NCI-H2196 treated with DMSO at 0.1 percent for 48 hours (cell line): ENCODE results near the gene ZC3HAV1.
"Not testable (repeated sequence)": the region's sequence is repeated elsewhere in the genome, so short reads cannot be mapped to it uniquely, and the experiment has no call there.

Experiments used
- DNase-seq: peaks from one replicate; lab custom pipeline; 2025; ENCODE audit not compliant: unreplicated experiment; lab: John Stamatoyannopoulos, UW

The ZC3HAV1 gene

DNA sequence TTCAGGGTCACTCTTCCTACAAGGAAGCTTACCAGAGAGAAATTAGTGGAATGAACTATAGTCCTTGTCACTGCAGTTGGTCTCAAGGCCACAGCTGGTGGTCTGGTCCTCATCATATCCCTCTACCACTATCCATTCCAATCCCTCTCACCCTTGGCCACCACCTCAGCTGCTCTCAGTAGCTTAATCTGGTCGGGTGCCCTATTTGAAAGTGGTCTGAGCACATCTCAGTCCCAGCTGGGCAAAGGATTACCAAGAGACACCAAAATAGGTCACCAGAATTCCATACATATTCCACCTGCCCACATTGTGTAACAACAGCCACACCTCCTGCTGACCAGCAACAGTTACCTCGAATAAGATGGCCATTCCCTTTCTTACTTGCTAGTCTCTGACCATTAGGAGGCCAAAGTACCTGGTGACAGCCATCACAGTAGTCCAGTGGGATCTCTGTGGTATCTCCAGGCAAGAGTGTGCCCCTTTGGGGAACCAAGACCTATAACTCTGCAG, 3.3 kb upstream of the ZC3HAV1 start:
- no peak for DNase-seq

DNA sequence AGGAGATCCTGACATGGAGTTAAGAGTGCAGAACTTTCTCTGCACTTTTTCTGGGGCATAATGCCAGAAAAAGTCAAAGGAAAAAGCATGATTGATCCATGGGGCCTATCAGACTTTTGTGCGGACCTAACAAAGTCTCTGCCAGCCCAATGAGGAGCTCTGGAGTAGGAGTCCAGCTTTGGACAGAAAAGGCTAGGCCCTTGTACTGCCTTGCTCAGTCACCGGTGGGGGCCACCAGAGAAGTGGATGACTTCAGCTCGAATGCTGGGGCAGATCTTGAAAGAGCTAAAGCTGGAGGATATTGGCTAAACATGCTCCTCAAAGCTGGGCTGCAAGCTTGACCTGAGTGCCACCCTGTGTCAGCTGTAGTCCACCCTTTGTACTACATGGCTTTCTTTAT, 2.8 kb upstream of the ZC3HAV1 start:
- no peak for DNase-seq

DNA sequence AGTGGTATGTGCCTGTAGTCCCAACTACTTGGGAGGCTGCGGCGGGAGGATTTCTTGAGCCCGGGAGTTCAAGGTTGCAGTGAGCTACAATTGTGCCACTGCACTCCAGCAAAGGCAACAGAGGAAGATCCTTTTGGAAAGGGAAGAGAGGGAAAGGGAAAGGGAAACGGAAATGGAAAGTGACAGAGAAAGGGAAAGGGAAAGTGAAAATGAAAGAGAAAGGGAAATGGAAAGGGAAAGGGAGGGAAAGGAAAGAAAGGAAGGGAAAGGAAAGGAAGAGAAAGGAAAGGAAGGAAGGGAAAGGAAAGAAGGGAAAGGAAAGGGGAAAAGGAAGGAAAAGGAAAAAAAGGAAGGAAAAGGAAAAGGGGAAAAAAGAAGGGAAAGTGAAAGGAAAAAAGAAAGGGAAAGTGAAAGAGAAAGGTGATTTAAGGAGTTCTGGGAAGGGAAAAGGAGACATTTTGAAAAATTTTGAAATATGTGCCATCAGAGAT, 2.3 kb upstream of the ZC3HAV1 start:
- no peak for DNase-seq

DNA sequence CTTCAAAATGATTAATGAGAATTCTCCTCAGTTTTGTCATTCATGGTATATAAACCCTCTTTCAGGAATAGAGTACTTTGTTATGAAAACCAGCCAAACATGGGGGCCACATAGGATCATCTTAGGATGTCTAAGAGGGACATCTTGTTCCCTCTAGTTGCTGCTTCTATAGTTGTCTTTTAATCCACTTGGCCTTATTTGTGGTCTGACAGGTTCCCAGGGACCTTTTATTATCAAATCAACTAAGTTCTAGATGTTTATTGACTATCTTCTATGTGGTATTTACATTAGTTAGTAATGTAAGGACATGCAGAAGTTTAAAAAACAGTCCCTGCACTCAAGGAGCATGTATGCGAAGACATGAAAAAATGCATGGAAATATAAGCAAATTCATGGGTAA, 1.6 kb upstream of the ZC3HAV1 start:
- DNase-seq = no peak

DNA sequence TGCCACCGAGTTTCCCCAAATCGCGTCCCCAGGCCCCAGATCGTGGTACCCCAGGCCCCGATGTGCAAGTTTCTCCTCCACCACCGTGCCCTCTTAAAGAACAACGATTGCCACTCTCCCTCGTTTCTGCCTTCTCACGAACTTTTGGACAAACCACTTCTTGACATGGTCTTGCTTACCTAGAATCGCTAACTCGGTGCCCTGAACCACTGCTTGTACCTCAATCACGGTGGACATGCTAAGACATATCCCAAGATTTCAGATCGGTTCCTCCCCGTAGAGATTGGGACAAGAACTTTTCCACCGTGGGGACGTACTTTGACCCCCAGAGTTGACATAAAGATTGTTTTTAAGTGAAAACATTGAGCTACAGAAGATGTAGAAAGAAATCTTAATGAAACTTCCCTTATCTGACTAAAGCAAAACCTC, 477 bp upstream of the ZC3HAV1 start:
- DNase-seq = no peak

DNA sequence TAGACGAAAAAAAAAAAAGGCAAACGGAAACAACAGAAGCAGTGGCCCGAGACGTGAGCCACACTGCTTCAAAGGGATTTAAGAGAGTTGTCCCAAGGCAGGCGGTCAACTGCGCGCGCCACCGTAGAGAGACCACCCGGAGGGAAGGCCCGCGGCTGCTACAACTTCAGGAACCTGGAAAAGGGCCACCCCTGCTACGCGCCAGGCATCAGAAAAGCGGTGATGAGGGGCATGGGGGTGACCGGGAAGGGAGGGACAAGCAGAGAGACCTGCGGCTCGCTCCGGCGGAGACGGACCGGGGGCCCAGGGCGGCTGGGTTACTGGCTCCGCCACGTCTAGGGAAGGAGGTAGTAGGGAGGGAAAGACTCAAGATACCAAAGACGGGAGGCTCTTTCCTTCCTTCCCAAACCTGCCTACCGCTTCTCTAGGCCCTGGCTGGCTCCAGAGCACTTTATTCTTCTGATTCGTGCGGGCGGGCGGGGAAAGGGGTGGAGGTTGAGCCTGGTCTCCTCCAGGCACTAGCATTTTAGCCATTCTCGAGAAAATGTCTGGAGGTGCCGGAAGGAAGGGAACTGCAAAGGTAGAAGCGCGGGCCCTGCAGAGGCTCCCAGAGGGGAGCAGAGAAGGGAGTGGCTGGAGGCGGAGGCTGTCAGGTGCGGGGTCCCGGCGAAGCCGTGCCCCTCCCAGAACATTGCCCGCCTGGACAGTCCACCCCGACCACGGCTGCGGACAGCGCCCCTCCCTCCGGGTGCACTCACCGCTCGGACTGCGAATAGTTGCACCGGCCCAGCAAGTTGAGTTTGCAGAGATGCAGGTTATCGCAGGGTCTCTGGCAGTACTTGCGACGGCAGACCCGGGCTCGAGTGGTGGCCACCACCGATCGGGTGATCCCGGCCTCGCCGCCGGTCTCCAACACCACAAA, 993 bp downstream of the ZC3HAV1 start:
- no peak for DNase-seq

DNA sequence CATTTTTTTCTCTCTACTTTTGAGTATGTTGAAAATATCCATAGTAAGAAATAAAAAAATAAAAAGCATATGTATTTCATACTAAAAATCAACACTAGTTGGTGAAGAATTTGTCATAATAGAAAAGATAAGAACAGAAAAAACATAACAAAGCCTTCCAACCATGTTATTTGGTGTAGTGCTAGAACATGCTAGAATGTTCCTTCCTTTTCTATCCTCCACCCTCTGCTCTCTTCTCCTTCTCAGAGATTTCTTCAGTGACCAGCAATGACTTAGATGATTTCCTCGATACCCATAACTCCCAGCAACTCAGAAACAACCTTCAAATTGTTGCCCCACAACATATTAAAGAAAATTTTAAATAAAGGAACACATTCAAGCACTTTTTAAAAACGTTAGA, 2.6 kb downstream of the ZC3HAV1 start:
- DNase-seq = no peak

DNA sequence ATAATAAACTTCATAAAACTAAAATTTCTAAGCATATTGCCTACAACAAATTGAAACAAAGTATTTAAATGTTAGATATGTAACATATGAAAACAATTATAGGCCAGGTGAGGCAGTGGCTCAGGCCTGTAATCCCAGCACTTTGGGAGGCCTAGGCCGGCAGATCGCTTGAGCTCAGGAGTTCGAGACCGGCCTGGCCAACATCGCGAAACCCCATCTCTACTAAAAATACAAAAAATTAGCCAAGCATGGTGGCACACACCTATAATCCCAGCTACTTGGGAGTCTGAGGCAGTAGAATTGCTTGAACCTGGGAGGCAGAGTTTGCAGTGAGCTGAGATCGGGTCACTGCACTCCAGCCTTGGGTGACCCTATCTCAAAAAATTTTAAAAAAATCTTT, 3.3 kb downstream of the ZC3HAV1 start:
- DNase-seq = not testable (repeated sequence)

DNA sequence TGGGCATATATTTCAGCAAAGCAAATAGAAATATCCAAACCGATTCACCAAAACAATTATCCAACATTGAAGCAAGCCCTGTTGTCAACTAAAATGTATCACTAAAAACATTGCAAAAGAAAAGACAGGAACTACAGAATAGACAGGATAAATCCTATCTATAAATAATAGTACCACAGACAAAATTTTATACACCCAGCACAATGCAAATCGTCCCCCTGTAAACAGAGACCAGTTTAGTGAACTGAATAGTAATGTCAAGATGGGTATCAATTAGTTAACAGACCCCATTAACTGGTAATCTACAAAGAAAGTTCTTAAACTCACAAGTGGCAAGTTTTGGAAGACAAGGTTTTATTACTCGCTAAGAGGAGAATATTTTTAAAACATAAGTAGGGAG, 4.0 kb downstream of the ZC3HAV1 start:
- no peak for DNase-seq

DNA sequence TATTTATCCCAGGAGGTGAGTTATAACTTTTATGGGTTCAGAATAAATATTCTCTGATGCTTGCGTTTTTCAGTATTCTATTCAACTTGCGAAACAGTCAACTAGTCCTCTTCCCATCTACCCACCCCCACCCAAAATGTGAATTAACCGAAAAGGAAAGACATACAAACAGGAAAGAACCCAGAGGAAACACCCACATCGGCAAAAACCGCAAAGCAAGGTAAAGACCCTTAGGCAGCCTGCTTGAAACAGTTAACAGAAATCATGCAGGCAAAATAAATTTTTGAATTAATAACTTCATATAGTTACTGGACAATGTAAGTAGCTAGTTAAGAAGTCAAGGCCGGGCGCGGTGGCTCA, 5.4 kb downstream of the ZC3HAV1 start:
- no peak for DNase-seq

DNA sequence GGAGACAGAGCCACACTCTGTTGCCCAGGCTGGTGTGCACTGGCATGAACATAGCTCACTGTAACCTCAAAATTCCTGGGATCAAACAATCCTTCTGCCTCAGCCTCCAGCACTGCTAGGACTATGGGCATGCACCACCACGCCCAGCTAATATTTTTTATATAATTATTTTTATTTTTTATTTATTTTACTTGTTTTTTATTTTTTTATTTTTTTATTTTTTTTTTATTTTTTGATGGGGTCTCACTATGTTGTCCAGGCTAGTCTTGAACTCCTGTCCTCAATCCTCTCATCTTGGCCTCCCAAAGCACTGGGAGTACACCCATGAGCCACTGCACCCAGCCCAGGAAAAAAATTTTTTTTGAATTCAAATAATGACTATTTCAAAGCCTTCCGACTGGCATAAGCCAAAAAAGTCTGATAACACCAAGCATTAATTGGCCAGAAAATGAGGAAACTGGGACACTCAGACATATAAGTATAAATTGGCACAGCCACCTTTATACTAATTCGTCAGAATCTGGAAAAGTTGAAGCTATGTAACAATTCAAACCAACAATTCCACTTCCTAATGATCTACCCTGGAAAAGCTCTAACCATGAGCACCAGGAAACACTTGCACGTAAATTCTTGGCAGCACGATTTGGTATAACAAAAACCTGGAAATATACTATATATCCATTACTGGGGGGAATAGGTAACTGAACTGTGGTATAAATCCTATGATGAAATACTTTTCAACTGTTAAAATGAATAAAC, 6.3 kb downstream of the ZC3HAV1 start:
- DNase-seq = no peak

DNA sequence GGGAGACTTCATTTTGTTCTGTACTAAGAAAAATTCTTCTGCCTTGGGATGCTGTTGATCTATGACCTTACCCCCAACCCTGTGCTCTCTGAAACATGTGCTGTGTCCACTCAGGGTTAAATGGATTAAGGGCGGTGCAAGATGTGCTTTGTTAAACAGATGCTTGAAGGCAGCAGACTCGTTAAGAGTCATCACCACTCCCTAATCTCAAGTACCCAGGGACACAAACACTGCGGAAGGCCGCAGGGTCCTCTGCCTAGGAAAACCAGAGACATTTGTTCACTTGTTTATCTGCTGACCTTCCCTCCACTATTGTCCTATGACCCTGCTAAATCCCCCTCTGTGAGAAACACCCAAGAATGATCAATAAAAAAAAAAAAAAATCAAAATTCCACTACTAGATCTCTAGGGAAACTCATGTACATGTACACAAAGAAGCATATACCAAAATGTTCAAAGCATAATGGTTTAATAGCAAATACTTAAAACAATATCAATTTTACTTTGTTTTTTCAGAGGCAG, 7.8 kb downstream of the ZC3HAV1 start:
- DNase-seq = not testable (repeated sequence)

DNA sequence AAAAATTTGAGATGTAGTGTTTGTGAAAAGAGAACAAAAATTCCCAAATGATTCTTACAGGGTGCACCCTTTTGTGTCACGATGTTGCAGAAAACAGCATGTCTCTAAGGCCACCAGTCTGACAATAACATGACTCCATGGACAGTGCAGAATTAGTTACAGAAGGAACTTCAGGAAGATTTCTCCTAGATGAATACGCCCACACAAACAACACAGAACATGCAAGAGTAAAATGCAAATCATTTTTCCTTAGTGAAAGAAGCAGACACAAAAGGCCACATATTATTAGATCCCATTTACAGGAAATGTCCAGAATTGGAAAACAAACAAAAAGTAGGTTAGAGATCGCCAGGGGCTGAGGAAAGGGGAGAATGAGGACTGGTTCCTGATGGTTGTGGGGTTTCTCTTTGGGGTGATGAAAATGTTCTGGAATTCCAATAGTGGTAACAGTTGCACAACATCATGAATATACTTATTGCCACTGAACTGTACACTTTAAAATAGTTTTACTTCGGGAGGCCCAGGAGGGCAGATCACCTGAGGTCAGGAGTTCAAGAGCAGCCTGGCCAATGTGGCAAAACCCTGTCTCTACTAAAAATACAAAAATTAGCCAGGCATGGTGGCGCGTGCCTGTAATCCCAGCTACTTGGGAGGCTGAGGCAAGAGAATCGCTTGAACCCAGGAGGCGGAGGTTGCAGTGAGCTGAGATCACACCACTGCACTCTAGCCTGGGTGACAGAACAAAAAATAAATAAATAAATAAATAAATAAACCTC, 10.2 kb downstream of the ZC3HAV1 start:
- no peak for DNase-seq

DNA sequence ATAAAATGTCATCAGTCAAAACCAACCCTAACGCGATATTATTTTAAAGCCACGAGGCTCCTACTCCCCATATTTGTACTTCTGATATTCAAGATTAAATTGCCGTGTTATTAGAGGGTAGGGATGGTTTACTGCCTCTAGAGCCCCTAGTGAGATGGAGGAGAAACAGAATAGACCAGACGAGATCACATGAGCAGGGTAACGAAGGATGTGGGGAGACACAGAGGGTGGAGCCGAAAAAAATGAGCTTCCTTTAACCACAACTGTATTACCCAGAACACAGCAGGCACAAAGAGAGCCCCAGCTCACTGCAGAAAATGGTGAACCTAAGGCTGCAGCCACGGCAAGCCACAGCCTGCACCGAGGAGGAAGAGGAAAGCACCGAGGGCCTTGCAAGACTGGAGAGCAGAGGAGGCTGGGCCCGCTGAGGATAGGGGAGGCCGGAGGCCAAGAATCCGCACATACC, 14.3 kb downstream of the ZC3HAV1 start:
- DNase-seq = no peak

DNA sequence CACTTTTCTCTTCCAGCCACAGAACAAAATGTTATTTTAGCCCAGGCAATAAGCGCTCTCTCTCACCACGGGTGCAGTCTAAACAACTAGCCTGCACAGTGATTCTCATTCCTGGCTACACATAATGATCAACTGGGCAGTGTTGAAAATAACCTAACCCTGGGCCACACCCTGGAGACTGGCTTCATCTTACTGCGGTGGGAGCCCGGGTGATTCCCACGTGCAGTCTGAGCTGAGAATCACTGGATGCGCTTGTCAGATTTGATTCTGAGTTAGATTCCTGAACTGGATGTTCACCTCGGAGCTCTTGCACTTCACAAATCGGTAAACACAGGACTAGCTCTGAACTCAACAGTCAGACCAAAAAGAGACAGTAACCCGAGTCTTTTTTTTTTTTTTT, 14.9 kb downstream of the ZC3HAV1 start:
- no peak for DNase-seq

DNA sequence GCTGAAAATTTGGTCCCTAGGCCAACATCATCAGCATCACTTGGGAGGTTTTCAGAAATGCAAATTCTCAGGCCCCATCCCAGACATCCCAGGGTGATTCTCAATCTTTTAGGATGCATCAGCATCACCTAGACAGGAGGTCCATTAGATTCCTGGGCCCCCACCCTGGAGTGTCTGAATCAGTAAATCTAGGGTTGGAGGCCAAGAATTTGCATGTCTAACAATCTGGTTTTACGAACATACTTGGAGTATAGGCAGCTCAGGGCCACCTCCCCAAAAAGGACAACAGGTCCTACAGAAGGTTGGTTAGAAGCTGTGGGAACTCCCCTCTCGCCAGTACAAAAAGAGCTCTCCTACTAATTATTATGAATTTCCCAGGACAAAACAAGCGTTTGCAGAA, 15.5 kb downstream of the ZC3HAV1 start:
- no peak for DNase-seq

DNA sequence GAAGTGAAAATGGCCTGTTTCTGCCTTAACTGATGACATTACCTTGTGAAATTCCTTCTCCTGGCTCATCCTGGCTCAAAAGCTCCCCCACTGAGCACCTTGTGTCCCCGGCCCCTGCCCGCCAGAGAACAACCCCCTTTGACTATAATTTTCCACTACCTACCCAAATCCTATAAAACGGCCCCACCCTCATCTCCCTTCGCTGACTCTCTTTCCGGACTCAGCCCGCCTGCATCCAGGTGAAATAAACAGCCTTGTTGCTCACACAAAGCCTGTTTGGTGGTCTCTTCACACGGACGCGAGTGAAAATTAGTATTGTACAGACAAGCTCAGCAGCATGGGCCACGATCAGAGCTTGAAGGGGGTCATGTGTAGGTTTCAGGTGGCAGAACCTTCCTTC, 16.0 kb downstream of the ZC3HAV1 start:
- not testable (repeated sequence) for DNase-seq

DNA sequence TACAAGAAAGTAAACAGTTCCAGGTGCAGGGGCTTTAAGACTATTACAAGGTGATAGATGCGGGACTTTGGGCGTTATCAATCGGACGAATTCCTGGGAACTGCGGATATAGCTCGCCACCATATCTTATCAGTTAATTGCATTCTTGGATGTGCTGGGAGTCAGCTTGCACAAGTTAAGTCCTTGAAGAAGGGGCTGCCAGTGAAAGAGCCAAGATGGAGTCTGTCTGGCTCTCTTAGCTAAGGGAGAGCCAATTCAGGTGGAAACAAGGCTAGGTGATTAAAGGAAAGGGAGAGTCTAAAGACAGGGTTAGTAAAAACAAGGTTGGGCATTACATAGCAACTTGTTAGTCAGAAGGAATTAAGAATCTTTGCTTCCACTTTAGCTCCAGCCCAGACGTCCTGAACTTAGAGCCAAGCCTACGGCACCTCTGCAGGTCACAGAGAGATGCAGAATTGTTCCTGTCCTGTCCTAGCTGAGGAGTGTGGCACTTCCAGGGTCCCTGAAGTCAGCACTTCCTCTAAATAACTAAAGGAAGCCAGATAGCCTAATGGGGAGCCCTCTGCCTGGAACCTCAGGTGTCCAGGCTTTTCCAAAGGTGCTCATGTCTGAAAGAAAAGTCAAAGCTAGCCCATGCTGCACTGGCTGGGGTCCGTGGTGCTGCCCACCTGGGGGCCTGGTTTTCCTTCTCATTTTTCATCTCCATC, 17.3 kb downstream of the ZC3HAV1 start:
- DNase-seq = no peak

DNA sequence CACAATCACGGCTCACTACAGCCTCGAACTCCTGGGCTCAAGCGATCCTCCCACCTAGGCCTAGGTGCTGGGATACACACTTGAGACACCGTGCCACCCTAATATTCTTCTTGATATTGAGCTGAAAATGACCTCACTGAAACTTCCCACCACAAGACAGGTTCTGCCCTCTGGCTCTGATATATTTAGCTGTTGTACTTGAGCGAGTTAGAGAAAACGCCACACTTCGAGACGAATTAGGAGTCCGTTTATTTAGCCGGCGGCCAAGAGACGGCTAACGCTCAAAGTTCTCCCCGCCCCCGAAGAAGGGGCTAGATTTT, 17.9 kb downstream of the ZC3HAV1 start:
- DNase-seq = no peak

DNA sequence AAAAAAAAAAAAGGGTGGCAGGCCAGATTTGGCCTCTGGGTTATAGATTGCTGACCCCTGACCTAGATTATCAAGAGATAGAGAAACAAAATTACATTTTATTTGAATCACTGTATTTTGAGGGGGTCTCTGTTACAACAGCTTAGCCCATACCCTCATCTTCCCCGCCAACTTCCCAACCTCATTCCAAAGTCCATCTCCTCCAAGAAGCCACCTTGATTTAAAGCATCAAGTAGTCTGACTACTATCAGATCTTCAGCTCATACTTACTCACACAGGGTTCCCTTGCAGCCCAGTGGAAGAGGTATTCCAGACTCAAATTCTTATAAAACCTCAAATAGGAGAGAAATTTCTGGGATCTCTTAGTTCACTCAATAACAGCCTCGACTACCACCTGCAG, 20.4 kb downstream of the ZC3HAV1 start:
- DNase-seq = no peak
